Gastroesophageal sphincter (tissue), 4 donors: ENCODE results near the gene SMC4. TPM values are rescaled to one million over a fixed set of nuclear protein-coding genes. Genes with fewer than 3 reads are reported as not detected.
A peak's percentile ranks its signal among the peaks of the same experiment; 100 is the strongest.
"Not testable (repeated sequence)": the region's sequence is repeated elsewhere in the genome, so short reads cannot be mapped to it uniquely, and the experiment has no call there.

ENCODE experiments used
- ATAC-seq: fragments of 150-250 bp; one replicate; pipeline ENCODE4 v1.9.1; 2016; ENCODE audit warnings: mild to moderate bottlenecking, moderate library complexity
- H3K27ac ChIP-seq, 4 donors: fragments of 200-600 bp; sonication (generic) in 3 of 4; 1 replicate in 3 of 4; 2 replicates in 1 of 4; pipeline ENCODE4 v1.5.1; 2016 to 2019
- H3K27me3 ChIP-seq: fragments of 200-600 bp; sonication (generic); one replicate; pipeline ENCODE4 v1.5.1; 2019
- H3K36me3 ChIP-seq, 2 donors: fragments of 200-600 bp; sonication (generic); one replicate each; pipeline ENCODE4 v1.5.1; 2019; ENCODE audit warnings: control low read depth in 1 of 2
- H3K4me1 ChIP-seq, 3 donors: fragments of 200-600 bp; sonication (generic); 1 replicate in 2 of 3; 2 replicates in 1 of 3; pipeline ENCODE4 v1.5.1; 2016 to 2019; ENCODE audit warnings: control low read depth in 2 of 3
- H3K4me3 ChIP-seq, 2 donors: fragments of 200-600 bp; sonication (generic); one replicate each; pipeline ENCODE4 v1.5.1; 2019; ENCODE audit warnings: mild to moderate bottlenecking in 1 of 2, moderate library complexity in 1 of 2
- H3K9me3 ChIP-seq, 3 donors: fragments of 200-600 bp; sonication (generic); one replicate each; pipeline ENCODE4 v1.5.1; 2017 to 2019; ENCODE audit warnings: control low read depth in 2 of 3
- CTCF ChIP-seq, 4 experiments: fragments of 200-600 bp in 2 of 4; fragments of 450-650 bp in 2 of 4; sonication (generic) in 1 of 4; IDR thresholded peaks; one replicate each; pipeline ENCODE4 v1.5.1; 2017 to 2019; ENCODE audit warnings: antibody characterized with exemption in 4 of 4, mild to moderate bottlenecking in 2 of 4, moderate library complexity in 2 of 4
- EP300 ChIP-seq: sonication (generic); formaldehyde crosslinking; IDR thresholded peaks from one replicate; pipeline ENCODE4 v1.6.1; 2017; ENCODE audit warnings: antibody characterized with exemption, mild to moderate bottlenecking
- POLR2A ChIP-seq, 2 donors: fragments of 450-650 bp; IDR thresholded peaks; one replicate each; pipeline ENCODE4 v1.6.1; 2017; ENCODE audit warnings: antibody characterized with exemption in 2 of 2, mild to moderate bottlenecking in 2 of 2, moderate library complexity in 1 of 2
- POLR2AphosphoS5 ChIP-seq: sonication (generic); formaldehyde crosslinking; IDR thresholded peaks from one replicate; pipeline ENCODE4 v1.6.1; 2017; ENCODE audit warnings: antibody characterized with exemption
- WGBS, 2 donors: methylation state at CpG; one replicate each; pipeline ENCODE4 v1.1.5; 2018; ENCODE audit warnings: low coverage in 1 of 2; 5-methylcytosine and 5-hydroxymethylcytosine counted together
- total RNA-seq, 4 donors: library from RNA; depleted of rRNA; stranded (reverse); fragments of >200 nt; gene quantifications; one replicate each; pipeline ENCODE4 v1.1.0, GENCODE V29; 2016

The SMC4 gene
- 10 to 100 TPM; 21.7 to 40.8 (median 26.9) TPM for total RNA-seq

- peak; percentile 98 for ATAC-seq
- Histone ChIP-seq H3K36me3 (no peaks in the 10 kb centered on the region), H3K27ac (peak within 1 kb of the TSS; percentile 74 to 90 (median 85)), H3K4me1 (peaks cover 6 to 43% (median 6%) of the 10 kb centered on the region in 3 donors), H3K9me3 (no peaks in the 10 kb centered on the region), H3K27me3 (peaks cover 18% of the 10 kb centered on the region), H3K4me3 (peak within 1 kb of the TSS; percentile 69 to 82)
- TF ChIP-seq CTCF (IDR thresholded peaks at IDR 0.05) (peak in 2 of 4 experiments; percentile 8 to 9), POLR2A (IDR thresholded peaks at IDR 0.05) (peak; percentile 25 to 66), POLR2AphosphoS5 (peak; percentile 80), EP300 (no peak)
- WGBS, 2 donors, result 0 to 1% methylated on average over 23 to 38 of the region's 63 CpGs
These were observed at the start of gene SMC4, which contains the start of gene IFT80 for GRCh38 chr3:160399125-160400029. Gene SMC4 (plus strand): TSS chr3:160399650. CDS start chr3:160400827, 1,177 bp downstream. Gene IFT80 (minus strand): TSS chr3:160399225. CDS start chr3:160384600, 14,625 bp downstream.

- WGBS, 2 donors, result 76 to 93% methylated on average over 4 of the region's 4 CpGs
- peaks cover 0 to 47% of the 10 kb centered on the region in 2 donors for H3K36me3 ChIP-seq
These were observed 43.6 kb upstream of the SMC4 start for GRCh38 chr3:160355826-160356225.

GRCh38 chr3:160362896-160363295 is 36.6 kb upstream of the SMC4 start:
- H3K9me3 ChIP-seq, ATAC-seq, H3K27me3 ChIP-seq, H3K4me3 ChIP-seq, H3K27ac ChIP-seq, H3K4me1 ChIP-seq: not testable (repeated sequence)
- WGBS, 2 donors, result 70 to 89% methylated on average over 1 to 2 of the region's 2 CpGs
- peaks cover 0 to 26% of the 10 kb centered on the region in 2 donors for H3K36me3 ChIP-seq

More at GRCh38 chr3:160355826-160356225, 43.6 kb upstream of the SMC4 start:
- TF ChIP-seq POLR2A (IDR thresholded peaks at IDR 0.05) (no peak), CTCF (IDR thresholded peaks at IDR 0.05) (no peak), POLR2AphosphoS5 (no peak), EP300 (no peak)
- H3K4me1 ChIP-seq, result no peaks in the 10 kb centered on the region
- no peak for ATAC-seq
- no peak overlapping the region for H3K27ac ChIP-seq
- H3K27me3 ChIP-seq, result no peaks in the 10 kb centered on the region
- no peaks in the 10 kb centered on the region for H3K9me3 ChIP-seq
- no peak overlapping the region for H3K4me3 ChIP-seq

- no peak for TF ChIP-seq CTCF (IDR thresholded peaks at IDR 0.05)
- TF ChIP-seq POLR2A (IDR thresholded peaks at IDR 0.05), result no peak
- TF ChIP-seq EP300, result no peak
- no peak for TF ChIP-seq POLR2AphosphoS5
- no peak for ATAC-seq
- Histone ChIP-seq H3K27me3 (no peaks in the 10 kb centered on the region), H3K4me3 (no peak overlapping the region), H3K9me3 (no peaks in the 10 kb centered on the region), H3K36me3 (peaks cover 0 to 20% of the 10 kb centered on the region in 2 donors), H3K4me1 (no peaks in the 10 kb centered on the region), H3K27ac (no peak overlapping the region)
- WGBS, 2 donors, result 100% methylated on average over 1 of the region's 1 CpG; no CpG with 5 or more reads in 1 of the 2 donors
These were observed 33.5 kb upstream of the SMC4 start for GRCh38 chr3:160365869-160366522.

- H3K4me3 ChIP-seq, result no peak overlapping the region
- WGBS, 2 donors, result 84 to 86% methylated on average over 2 of the region's 2 CpGs
- H3K27me3 ChIP-seq, result no peaks in the 10 kb centered on the region
- ATAC-seq, result no peak
- peaks cover 0 to 38% of the 10 kb centered on the region in 2 donors for H3K36me3 ChIP-seq
- TF ChIP-seq POLR2A (IDR thresholded peaks at IDR 0.05), result no peak
- no peak for TF ChIP-seq POLR2AphosphoS5
- no peak for TF ChIP-seq CTCF (IDR thresholded peaks at IDR 0.05)
- no peak for TF ChIP-seq EP300
- no peaks in the 10 kb centered on the region for H3K9me3 ChIP-seq
- no peak overlapping the region for H3K27ac ChIP-seq
- H3K4me1 ChIP-seq, result no peaks in the 10 kb centered on the region
These were observed 30.6 kb upstream of the SMC4 start for GRCh38 chr3:160368804-160369203.
